ENCODE data around the gene KATNAL1.
"Not testable (repeated sequence)": the region's sequence is repeated elsewhere in the genome, so short reads cannot be mapped to it uniquely, and the experiment has no call there.

The KATNAL1 gene

GRCh38 chr13:30181888-30182651 is 125.3 kb downstream of the KATNAL1 start:
- no peak overlapping the region for H3K4me3 ChIP-seq (replicated peaks; ENCODE audit: low read depth, low read length)
- TF ChIP-seq, protein P1, sequence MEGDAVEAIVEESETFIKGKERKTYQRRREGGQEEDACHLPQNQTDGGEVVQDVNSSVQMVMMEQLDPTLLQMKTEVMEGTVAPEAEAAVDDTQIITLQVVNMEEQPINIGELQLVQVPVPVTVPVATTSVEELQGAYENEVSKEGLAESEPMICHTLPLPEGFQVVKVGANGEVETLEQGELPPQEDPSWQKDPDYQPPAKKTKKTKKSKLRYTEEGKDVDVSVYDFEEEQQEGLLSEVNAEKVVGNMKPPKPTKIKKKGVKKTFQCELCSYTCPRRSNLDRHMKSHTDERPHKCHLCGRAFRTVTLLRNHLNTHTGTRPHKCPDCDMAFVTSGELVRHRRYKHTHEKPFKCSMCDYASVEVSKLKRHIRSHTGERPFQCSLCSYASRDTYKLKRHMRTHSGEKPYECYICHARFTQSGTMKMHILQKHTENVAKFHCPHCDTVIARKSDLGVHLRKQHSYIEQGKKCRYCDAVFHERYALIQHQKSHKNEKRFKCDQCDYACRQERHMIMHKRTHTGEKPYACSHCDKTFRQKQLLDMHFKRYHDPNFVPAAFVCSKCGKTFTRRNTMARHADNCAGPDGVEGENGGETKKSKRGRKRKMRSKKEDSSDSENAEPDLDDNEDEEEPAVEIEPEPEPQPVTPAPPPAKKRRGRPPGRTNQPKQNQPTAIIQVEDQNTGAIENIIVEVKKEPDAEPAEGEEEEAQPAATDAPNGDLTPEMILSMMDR (IDR thresholded peaks at IDR 0.05; ENCODE audit: low read length, missing control alignments): no peak
- no peak for DNase-seq (ENCODE audit: low read depth)

- no peak for DNase-seq (ENCODE audit: low read depth)
- TF ChIP-seq, protein P1 (IDR thresholded peaks at IDR 0.05; ENCODE audit: low read length, missing control alignments): no peak
- no peak overlapping the region for H3K4me3 ChIP-seq (replicated peaks; ENCODE audit: low read depth, low read length)
Measured at GRCh38 chr13:30179597-30180276, 127.6 kb downstream of the KATNAL1 start.

GRCh38 chr13:30178976-30179375 is 128.4 kb downstream of the KATNAL1 start:
- H3K4me3 ChIP-seq (replicated peaks; ENCODE audit: low read depth, low read length): no peak overlapping the region
- DNase-seq (ENCODE audit: low read depth): no peak
- TF ChIP-seq, protein P1 (IDR thresholded peaks at IDR 0.05; ENCODE audit: low read length, missing control alignments): no peak

DNA sequence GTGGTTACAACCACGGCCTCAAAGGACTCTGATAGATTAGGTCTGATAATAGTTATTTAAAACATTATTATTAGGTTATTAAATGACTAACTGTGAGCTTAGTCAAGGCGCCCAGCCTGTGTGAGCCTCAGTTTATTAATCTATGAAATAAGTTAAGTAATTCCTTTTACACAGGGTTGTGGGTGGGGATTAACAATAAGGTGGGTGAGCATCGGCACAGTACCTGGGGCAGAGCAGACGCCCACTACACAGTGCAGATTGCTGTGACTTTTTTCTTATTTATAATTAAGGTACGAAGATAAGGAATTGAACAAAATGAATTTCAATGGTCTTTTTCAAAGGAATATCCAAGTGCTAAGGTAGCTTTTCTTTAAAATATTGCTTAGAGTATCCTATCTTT is 132.2 kb downstream of the KATNAL1 start:
- no peak overlapping the region for H3K4me3 ChIP-seq (replicated peaks; ENCODE audit: low read depth, low read length)
- TF ChIP-seq, protein P1 (IDR thresholded peaks at IDR 0.05; ENCODE audit: low read length, missing control alignments): no peak
- DNase-seq (ENCODE audit: low read depth): no peak

- not testable (repeated sequence) for DNase-seq (ENCODE audit: low read depth)
Measured at GRCh38 chr13:30174250-30174649, 133.1 kb downstream of the KATNAL1 start.

DNA sequence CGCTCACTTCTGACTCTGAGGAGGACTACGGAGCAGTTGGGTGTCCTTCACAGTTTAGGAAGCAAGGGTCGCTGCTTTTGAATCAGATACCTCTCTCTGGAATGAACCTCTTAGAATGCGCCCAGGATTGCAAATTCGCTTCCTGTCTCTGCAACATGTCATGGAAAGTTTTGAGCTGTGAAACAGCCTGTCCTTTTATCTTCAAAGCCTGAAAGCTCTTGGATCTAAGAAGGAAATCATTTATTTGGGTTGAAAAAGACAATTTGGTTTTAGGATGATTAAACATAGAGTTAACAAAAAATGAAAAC is 134.1 kb downstream of the KATNAL1 start:
- TF ChIP-seq, protein P1 (IDR thresholded peaks at IDR 0.05; ENCODE audit: low read length, missing control alignments): no peak
- H3K4me3 ChIP-seq (replicated peaks; ENCODE audit: low read depth, low read length): no peak overlapping the region
- peak; percentile 32 for DNase-seq (ENCODE audit: low read depth)

More at GRCh38 chr13:30174250-30174649, 133.1 kb downstream of the KATNAL1 start:
- not testable (repeated sequence) for H3K4me3 ChIP-seq (replicated peaks; ENCODE audit: low read depth, low read length)

GRCh38 chr13:30172593-30173302 is 134.6 kb downstream of the KATNAL1 start:
- H3K4me3 ChIP-seq (replicated peaks; ENCODE audit: low read depth, low read length): no peak overlapping the region
- no peak for DNase-seq (ENCODE audit: low read depth)
- TF ChIP-seq, protein P1 (IDR thresholded peaks at IDR 0.05; ENCODE audit: low read length, missing control alignments): no peak

All from fibroblast of pulmonary artery (primary cell).